H1 (cell line): ENCODE data around the gene EVA1B. TPM values are rescaled to one million over a fixed set of nuclear protein-coding genes. Genes with fewer than 3 reads are reported as not detected.

Experiments used
- CTCF ChIA-PET: fragments of 300-600 bp; sonication (Branson Sonifier 250); formaldehyde crosslinking; loops from one replicate; lab custom pipeline; 2021; ENCODE audit not compliant: partially characterized antibody; lab: Charles Lee
- POLR2A ChIA-PET: fragments of 300-600 bp; sonication (Branson Sonifier 250); formaldehyde crosslinking; loops from one replicate; lab custom pipeline; 2021; ENCODE audit warnings: inconsistent platforms; ENCODE audit not compliant: partially characterized antibody; lab: Charles Lee
- DNase-seq, 2 experiments: peaks; one replicate each; pipeline versions ENCODE4 v3.0.0 to v3.0.0-alpha.2; 2010 to 2022; ENCODE audit warnings: low spot score in 2 of 2, low read depth in 1 of 2, mixed read lengths in 1 of 2
- FAIRE-seq: peaks from 2 replicates; lab custom pipeline; 2011; peaks lifted over from hg19 to GRCh38; lab: Jason Lieb, UNC
- H2AFZ ChIP-seq: 2 replicates; pipeline ENCODE4 v1.8.1; 2012; ENCODE audit warnings: low read length, inconsistent platforms
- H2AK5ac ChIP-seq: 2 replicates; pipeline ENCODE4 v1.6.1; 2013; ENCODE audit warnings: low read depth, low read length
- H2BK120ac ChIP-seq: replicated peaks from 2 replicates; pipeline ENCODE3; 2013; ENCODE audit warnings: low read depth, low read length, inconsistent platforms
- H2BK12ac ChIP-seq: 2 replicates; pipeline ENCODE4 v1.6.1; 2013; ENCODE audit warnings: low read depth, low read length
- H2BK15ac ChIP-seq: 2 replicates; pipeline ENCODE4 v1.6.1; 2013; ENCODE audit warnings: low read length
- H2BK20ac ChIP-seq: 2 replicates; pipeline ENCODE4 v1.6.1; 2013; ENCODE audit warnings: low read length
- H2BK5ac ChIP-seq: 2 replicates; pipeline ENCODE4 v1.6.1; 2013; ENCODE audit warnings: low read depth, low read length
- H3K14ac ChIP-seq: 2 replicates; pipeline ENCODE4 v1.6.1; 2013; ENCODE audit warnings: inconsistent platforms; ENCODE audit not compliant: insufficient read length
- H3K18ac ChIP-seq: 2 replicates; pipeline ENCODE4 v1.6.1; 2013; ENCODE audit warnings: low read length; ENCODE audit errors: extremely low read depth
- H3K23ac ChIP-seq: 2 replicates; pipeline ENCODE4 v1.6.1; 2013; ENCODE audit warnings: inconsistent platforms; ENCODE audit not compliant: insufficient read length
- H3K23me2 ChIP-seq: 2 replicates; pipeline ENCODE4 v1.6.1; 2013; ENCODE audit warnings: low read depth, low read length
- H3K27ac ChIP-seq: 2 replicates; pipeline ENCODE4 v1.6.1; 2011; ENCODE audit warnings: low read depth, low read length, inconsistent platforms
- H3K27me3 ChIP-seq, 4 experiments: replicated peaks in 1 of 4; 1 replicate in 1 of 4; 2 replicates in 3 of 4; pipeline versions ENCODE4 v1.6.1 to v1.8.1; 2011 to 2013; ENCODE audit warnings: low read length in 3 of 4, mild to moderate bottlenecking in 3 of 4, inconsistent platforms in 2 of 4, mixed read lengths in 2 of 4, moderate library complexity in 1 of 4; ENCODE audit not compliant: control insufficient read depth in 3 of 4, insufficient read depth in 3 of 4; ENCODE audit errors: extremely low read depth in 1 of 4
- H3K36me3 ChIP-seq, 4 experiments: 2 replicates each; pipeline versions ENCODE4 v1.6.1 to v1.8.1; 2011 to 2013; ENCODE audit warnings: mild to moderate bottlenecking in 4 of 4, low read length in 3 of 4, moderate library complexity in 2 of 4, control low read depth in 1 of 4, inconsistent platforms in 1 of 4; ENCODE audit not compliant: insufficient read depth in 4 of 4, control insufficient read depth in 2 of 4
- H3K4ac ChIP-seq: replicated peaks from 2 replicates; pipeline ENCODE3; 2013; ENCODE audit warnings: low read length, low read depth, mixed read lengths, inconsistent platforms; ENCODE audit not compliant: insufficient read length
- H3K4me1 ChIP-seq, 4 experiments: replicated peaks in 1 of 4; 1 replicate in 1 of 4; 2 replicates in 3 of 4; pipeline versions ENCODE4 v1.6.1 to v1.8.1; 2011 to 2013; ENCODE audit warnings: low read length in 3 of 4, inconsistent platforms in 2 of 4, mixed read lengths in 1 of 4; ENCODE audit not compliant: insufficient read depth in 4 of 4, control insufficient read depth in 3 of 4
- H3K4me2 ChIP-seq, 2 experiments: 2 replicates each; pipeline versions ENCODE4 v1.6.1 to v1.8.1; 2011 to 2013; ENCODE audit warnings: low read depth in 2 of 2, low read length in 2 of 2, control low read depth in 1 of 2, inconsistent platforms in 1 of 2, mild to moderate bottlenecking in 1 of 2; ENCODE audit not compliant: insufficient read depth in 1 of 2
- H3K4me3 ChIP-seq, 4 experiments: fragments of 200-600, 300-600 bp in 1 of 4; sonication (generic), shearing (Covaris generic), sonication (Bioruptor Twin) in 1 of 4; 2 replicates each; pipeline versions ENCODE4 v1.5.1 to v1.8.1; 2011 to 2016; ENCODE audit warnings: low read length in 4 of 4, low read depth in 3 of 4, control low read depth in 2 of 4, inconsistent platforms in 2 of 4, mild to moderate bottlenecking in 2 of 4, mixed read lengths in 1 of 4, moderate library complexity in 1 of 4; ENCODE audit not compliant: insufficient read depth in 2 of 4; ENCODE audit errors: extremely low read depth in 1 of 4
- H3K56ac ChIP-seq: replicated peaks from 2 replicates; pipeline ENCODE3; 2013; ENCODE audit warnings: low read depth, mild to moderate bottlenecking, mixed read lengths, low read length, inconsistent platforms; ENCODE audit not compliant: insufficient read length
- H3K79me1 ChIP-seq: 2 replicates; pipeline ENCODE4 v1.6.1; 2013; ENCODE audit warnings: low read depth, low read length, control low read depth
- H3K79me2 ChIP-seq, 2 experiments: 2 replicates each; pipeline versions ENCODE4 v1.6.1 to v1.8.1; 2012 to 2013; ENCODE audit warnings: low read length in 2 of 2, mild to moderate bottlenecking in 2 of 2, inconsistent platforms in 1 of 2; ENCODE audit not compliant: insufficient read depth in 2 of 2, control insufficient read depth in 1 of 2
- H3K9ac ChIP-seq, 4 experiments: replicated peaks in 1 of 4; 1 replicate in 1 of 4; 2 replicates in 3 of 4; pipeline versions ENCODE4 v1.6.1 to v1.8.1; 2011 to 2013; ENCODE audit warnings: low read depth in 3 of 4, low read length in 3 of 4, control low read depth in 2 of 4, mild to moderate bottlenecking in 2 of 4, moderate library complexity in 2 of 4, inconsistent platforms in 1 of 4; ENCODE audit errors: extremely low read depth in 1 of 4
- H3K9me3 ChIP-seq, 2 experiments: 2 replicates each; pipeline versions ENCODE4 v1.6.1 to v1.8.1; 2012 to 2013; ENCODE audit warnings: mild to moderate bottlenecking in 2 of 2, moderate library complexity in 2 of 2, control low read depth in 1 of 2, inconsistent platforms in 1 of 2, low read depth in 1 of 2, low read length in 1 of 2, mixed read lengths in 1 of 2; ENCODE audit not compliant: insufficient read depth in 2 of 2
- H4K20me1 ChIP-seq, 2 experiments: replicated peaks in 1 of 2; 2 replicates each; pipeline versions ENCODE3 to v1.8.1; 2011 to 2013; ENCODE audit warnings: inconsistent platforms in 2 of 2, low read length in 2 of 2, mild to moderate bottlenecking in 1 of 2; ENCODE audit not compliant: insufficient read depth in 2 of 2, control insufficient read depth in 1 of 2
- H4K5ac ChIP-seq: 2 replicates; pipeline ENCODE4 v1.6.1; 2013; ENCODE audit warnings: low read length, low read depth, mixed read lengths, inconsistent platforms; ENCODE audit not compliant: insufficient read length
- H4K8ac ChIP-seq: 2 replicates; pipeline ENCODE4 v1.8.0; 2013; ENCODE audit warnings: mild to moderate bottlenecking, moderate library complexity, low read length, inconsistent platforms; ENCODE audit not compliant: insufficient read depth; ENCODE audit errors: extremely low read depth
- H4K91ac ChIP-seq: replicated peaks from 2 replicates; pipeline ENCODE3; 2013; ENCODE audit warnings: low read length, mixed read lengths, inconsistent platforms; ENCODE audit not compliant: insufficient read length
- CTCF ChIP-seq, 3 experiments: IDR thresholded peaks; 1 replicate in 2 of 3; 2 replicates in 1 of 3; pipeline versions ENCODE4 v1.5.1 to v1.6.1; 2011; ENCODE audit warnings: low read length in 3 of 3, mild to moderate bottlenecking in 3 of 3, inconsistent platforms in 2 of 3, low read depth in 1 of 3, moderate library complexity in 1 of 3; ENCODE audit not compliant: insufficient read depth in 1 of 3; ENCODE audit errors: control extremely low read depth in 1 of 3
- HDAC2 ChIP-seq, 2 experiments: fragments of 300-600 bp in 1 of 2; sonication (generic) in 1 of 2; IDR thresholded peaks; 2 replicates each; pipeline ENCODE4 v1.6.1; 2011 to 2012; ENCODE audit warnings: low read depth in 2 of 2, low read length in 2 of 2, mild to moderate bottlenecking in 2 of 2, moderate library complexity in 2 of 2, borderline replicate concordance in 1 of 2, inconsistent platforms in 1 of 2
- SIN3A ChIP-seq, 2 experiments: IDR thresholded peaks in 1 of 2; conservative IDR thresholded peaks in 1 of 2; 2 replicates each; pipeline ENCODE4 v1.6.1; 2011 to 2012; ENCODE audit warnings: low read length in 2 of 2, improper control_type of control experiment in 1 of 2, low read depth in 1 of 2, mild to moderate bottlenecking in 1 of 2
- TCF12 ChIP-seq: IDR thresholded peaks from 2 replicates; pipeline ENCODE4 v1.6.1; 2011; ENCODE audit warnings: low read depth, mild to moderate bottlenecking, low read length
- WGBS, 2 experiments: shearing (Covaris generic) in 1 of 2; methylation state at CpG; one replicate each; pipeline versions ENCODE4 v1.1.6 to v1.1.7; 2013 to 2015; ENCODE audit warnings: low lambda C conversion rate in 2 of 2, mixed read lengths in 2 of 2, inconsistent platforms in 1 of 2, low coverage in 1 of 2, missing lambda C conversion rate in 1 of 2; ENCODE audit not compliant: insufficient replicate concordance in 2 of 2, insufficient coverage in 1 of 2, insufficient read length in 1 of 2; ENCODE audit errors: extremely low coverage in 1 of 2, missing lambda C conversion rate in 1 of 2; 5-methylcytosine and 5-hydroxymethylcytosine counted together
- long read RNA-seq, 2 experiments: library from RNA in 1 of 2; library from capped mRNA in 1 of 2; stranded (forward); transcript quantifications; one replicate each; pipeline ENCODE4 v2.0.0, GENCODE V29; 2021; ENCODE audit warnings: inconsistent platforms in 1 of 2
- polyA minus RNA-seq, 3 experiments: library from RNA; depleted of rRNA, polyadenylated mRNA; stranded (reverse); fragments of >200 nt; gene quantifications; 1 replicate in 2 of 3; 2 replicates in 1 of 3; pipeline ENCODE4 v1.2.3, GENCODE V29; 2011
- polyA plus RNA-seq, 7 experiments: library from polyadenylated mRNA; depleted of rRNA in 3 of 7; stranded (reverse) in 5 of 7; unstranded in 2 of 7; fragments of >200 nt in 5 of 7; fragments of 200-250 nt in 2 of 7; gene quantifications; 1 replicate in 5 of 7; 2 replicates in 1 of 7; 4 replicates in 1 of 7; pipeline versions ENCODE4 v1.2.1 to v1.2.3, GENCODE V29; 2011 to 2013; ENCODE audit warnings: missing spikeins in 2 of 7, mixed read lengths in 2 of 7
- total RNA-seq: library from RNA; stranded (reverse); fragmentation: NEBNext Ultra II Directional; extraction: Animal tissue kit (Norgen Biotek cat#: 25700); gene quantifications from 2 replicates; pipeline ENCODE4 v1.2.1, GENCODE V29; 2021

EVA1B gene, protein sequence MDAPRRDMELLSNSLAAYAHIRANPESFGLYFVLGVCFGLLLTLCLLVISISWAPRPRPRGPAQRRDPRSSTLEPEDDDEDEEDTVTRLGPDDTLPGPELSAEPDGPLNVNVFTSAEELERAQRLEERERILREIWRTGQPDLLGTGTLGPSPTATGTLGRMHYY
- total RNA-seq (10.0 and 10.3 TPM in 2 replicates), polyA plus RNA-seq (2011; rRNA removed) (19.9 and 23.8 TPM in 2 replicates), polyA minus RNA-seq (2011; rRNA and poly(A)+ RNA removed) (0.47 TPM in 1 of 2 replicates, not detected in the other)
- 13.1 TPM for polyA plus RNA-seq (2011; cell fraction: cytosol; rRNA removed)
- 14.2 TPM for polyA plus RNA-seq (2011; cell fraction: nucleus; rRNA removed)
- polyA plus RNA-seq (2012, experiment 1 of 2): 5.2 to 15.9 TPM (median 12.6 TPM) in 4 replicates
- 12.2 TPM for polyA plus RNA-seq (2012, experiment 2 of 2)
- 19.7 TPM for polyA plus RNA-seq (2013, experiment 1 of 2)
- 24.7 TPM for polyA plus RNA-seq (2013, experiment 2 of 2)
- polyA minus RNA-seq (2011; cell fraction: cytosol; rRNA and poly(A)+ RNA removed): 5.9 TPM
- polyA minus RNA-seq (2011; cell fraction: nucleus; rRNA and poly(A)+ RNA removed): 3.5 TPM
- long read RNA-seq, experiment 1, transcript EVA1B-202 (3 exons, 699 nt): major isoform, 12 of 16 reads
- long read RNA-seq, experiment 1, partial matches to known transcripts: 0 of 16 reads
- long read RNA-seq, experiment 1, other reads (novel, unspliced or antisense): 4 of 16 reads
- long read RNA-seq, experiment 2: 0 reads

DNA sequence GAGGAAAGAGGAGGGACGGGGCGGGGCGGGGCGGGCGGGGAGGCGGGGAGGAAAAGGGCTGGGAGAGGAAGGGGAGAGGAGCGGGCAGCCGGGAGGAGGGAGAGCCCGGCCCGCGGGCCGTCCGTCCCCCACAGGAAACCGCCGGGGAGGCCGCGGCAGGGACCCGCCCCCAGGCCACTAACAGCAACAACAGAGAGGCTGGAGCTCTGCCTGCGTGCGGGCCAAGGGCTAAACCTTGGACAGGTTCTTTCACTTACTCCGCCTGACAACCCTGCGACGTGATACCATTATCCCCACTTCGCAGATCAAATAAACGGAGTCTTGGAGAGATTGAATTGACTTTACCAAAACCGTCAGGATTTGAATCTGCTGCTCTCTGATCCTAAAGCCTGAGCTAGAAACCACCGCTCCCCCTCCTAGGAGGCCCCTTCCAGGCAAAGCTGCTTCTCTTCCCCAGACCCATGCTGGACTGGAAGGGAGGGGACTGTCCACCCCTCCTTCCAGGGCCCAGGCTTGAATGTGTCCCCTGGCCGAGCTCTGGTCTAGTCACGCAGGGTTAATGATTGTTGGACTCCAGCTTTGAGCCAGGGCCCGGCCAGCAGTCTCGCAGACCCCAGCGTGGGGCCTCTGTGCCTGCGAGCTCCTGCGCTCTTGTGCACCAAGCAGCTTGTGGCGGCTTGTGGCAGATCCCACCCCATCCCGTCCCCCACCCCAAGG is at the start of gene EVA1B:
Gene EVA1B (minus strand): TSS at position 10 of the 717 bp plus-strand sequence. CDS start 608 bp downstream, outside the sequence.
- ChIA-PET CTCF (interaction anchor here (0.7 to 2.8 kb wide), 8 partner anchors 10 to 224 kb away, joined by 3 to 20 read pairs (median 4); partner anchors contain the start of gene SH3D21), POLR2A (interaction anchor here (0.6 to 9.3 kb wide), 21 partner anchors 8 to 236 kb away, joined by 3 to 130 read pairs (median 4); partner anchors contain the start of genes LSM10, SH3D21, STK40 and TRAPPC3)
- Histone ChIP-seq H2BK15ac (no peak within 1 kb of the TSS), H3K4me1 (peaks cover 0 to 28% (median 16%) of the 10 kb centered on the region in 4 experiments; a peak in 6 of 7 replicates), H3K23ac (no peak within 1 kb of the TSS), H2BK12ac (peak within 1 kb of the TSS; percentile 3; the same call in 1 of the 2 replicates), H3K4me3 (peak within 1 kb of the TSS; percentile 27 to 67 (median 49)), H3K4me2 (peak within 1 kb of the TSS; percentile 79 to 89), H2BK120ac (peak within 1 kb of the TSS; percentile 13), H3K9ac (peak within 1 kb of the TSS in 3 of 4 experiments; percentile 1 to 71 (median 10); a peak in 4 of 7 replicates), H4K8ac (peak within 1 kb of the TSS; percentile 52; the same call in 1 of the 2 replicates), H3K14ac (no peak within 1 kb of the TSS), H2BK5ac (no peak within 1 kb of the TSS), H3K27ac (no peak within 1 kb of the TSS), H3K9me3 (no peaks in the 10 kb centered on the region), H3K4ac (no peak within 1 kb of the TSS), H2AK5ac (peak within 1 kb of the TSS; percentile 65; the same call in 1 of the 2 replicates), H3K23me2 (peaks cover 30% of the 10 kb centered on the region), H3K56ac (no peak within 1 kb of the TSS), H2BK20ac (no peak within 1 kb of the TSS), H2AFZ (no peak within 1 kb of the TSS), H3K27me3 (peaks cover 0 to 39% (median 20%) of the 10 kb centered on the region in 4 experiments; a peak in 5 of 7 replicates), H3K79me2 (no peaks in the 10 kb centered on the region), H4K91ac (no peak within 1 kb of the TSS), H4K20me1 (no peaks in the 10 kb centered on the region), H3K79me1 (no peaks in the 10 kb centered on the region; the same call in 1 of the 2 replicates), H4K5ac (no peak within 1 kb of the TSS), H3K36me3 (no peaks in the 10 kb centered on the region), H3K18ac (peak within 1 kb of the TSS; percentile 32)
- 4% methylated on average over 10 of the region's 36 CpGs; no CpG with 5 or more reads in 1 of the 2 experiments for WGBS, 2 experiments
- DNase-seq (peak in 1 of 2 experiments; percentile 79), FAIRE-seq (no peak)
- TF ChIP-seq CTCF (IDR thresholded peaks at IDR 0.05; ENCODE audit: control extremely low read depth in 1 of 3, insufficient read depth in 1 of 3, low read depth in 1 of 3, low read length in 3 of 3): no peak
- peak in 1 of 2 experiments; percentile 33; a peak in 1 of 4 replicates for TF ChIP-seq SIN3A (conservative IDR thresholded peaks at IDR 0.05 in 1 of 2, IDR thresholded peaks at IDR 0.05 in 1 of 2; ENCODE audit: low read depth in 1 of 2, low read length in 2 of 2)
- TF ChIP-seq HDAC2 (IDR thresholded peaks at IDR 0.05; ENCODE audit: borderline replicate concordance in 1 of 2, low read depth in 2 of 2, low read length in 2 of 2): peak in 1 of 2 experiments; percentile 45; a peak in 1 of 4 replicates
- TF ChIP-seq TCF12: no peak
